Gastrocnemius medialis (tissue), 4 donors: ENCODE results near the gene PAPSS2. TPM values are rescaled to one million over a fixed set of nuclear protein-coding genes. Genes with fewer than 3 reads are reported as not detected.

Experiments used
- ATAC-seq, 2 donors: fragments of 150-250 bp; one replicate each; pipeline ENCODE4 v1.9.1; 2016
- DNase-seq, 2 donors: peaks; one replicate each; pipeline ENCODE4 v3.0.0-alpha.2; 2019
- H3K27ac ChIP-seq, 4 donors: fragments of 200-600 bp; sonication (generic); 1 replicate in 1 of 4; 2 replicates in 3 of 4; pipeline ENCODE4 v1.5.1; 2016 to 2018; ENCODE audit warnings: mild to moderate bottlenecking in 2 of 4, moderate library complexity in 1 of 4
- H3K27me3 ChIP-seq, 3 donors: fragments of 200-600 bp; sonication (generic) in 2 of 3; 1 replicate in 1 of 3; 2 replicates in 2 of 3; pipeline versions ENCODE4 v1.5.1 to v1.6.0; 2016 to 2019; ENCODE audit warnings: mild to moderate bottlenecking in 1 of 3, moderate library complexity in 1 of 3
- H3K36me3 ChIP-seq, 2 donors: fragments of 200-600 bp; sonication (generic) in 1 of 2; one replicate each; pipeline ENCODE4 v1.5.1; 2017 to 2018
- H3K4me1 ChIP-seq, 2 donors: fragments of 200-600 bp; sonication (generic) in 1 of 2; one replicate each; pipeline ENCODE4 v1.5.1; 2016 to 2017; ENCODE audit warnings: mild to moderate bottlenecking in 2 of 2
- H3K4me3 ChIP-seq, 4 donors: fragments of 200-600 bp; sonication (generic) in 3 of 4; 1 replicate in 1 of 4; 2 replicates in 3 of 4; pipeline ENCODE4 v1.5.1; 2016 to 2019; ENCODE audit warnings: mild to moderate bottlenecking in 2 of 4
- H3K9me3 ChIP-seq, 3 donors: fragments of 200-600 bp; sonication (generic) in 2 of 3; 1 replicate in 1 of 3; 2 replicates in 2 of 3; pipeline ENCODE4 v1.5.1; 2016 to 2019
- CTCF ChIP-seq, 5 experiments: fragments of 450-650 bp in 3 of 5; fragments of 200-600 bp in 2 of 5; sonication (generic) in 2 of 5; IDR thresholded peaks in 4 of 5; conservative IDR thresholded peaks in 1 of 5; 1 replicate in 4 of 5; 2 replicates in 1 of 5; pipeline ENCODE4 v1.5.1; 2016 to 2019; ENCODE audit warnings: antibody characterized with exemption in 5 of 5, mild to moderate bottlenecking in 3 of 5, moderate library complexity in 3 of 5
- POLR2A ChIP-seq, 2 donors: fragments of 450-650 bp; IDR thresholded peaks; one replicate each; pipeline ENCODE4 v1.6.1; 2017; ENCODE audit warnings: antibody characterized with exemption in 2 of 2, mild to moderate bottlenecking in 2 of 2, moderate library complexity in 2 of 2
- in situ Hi-C, 4 donors: fragments of 200-750 bp; cut with MboI; loops; one replicate each; pipeline versions ENCODE4 v1.15.0 to v1.8.0; 2017; ENCODE audit warnings: low sequenced_read_pairs in 4 of 4
- intact Hi-C: fragments of 100-400 bp; cut with DNase I; formaldehyde crosslinking; loops from one replicate; pipeline ENCODE4 v1.15.1; 2023; ENCODE audit warnings: low total_unique reads
- total RNA-seq, 4 donors: library from RNA; depleted of rRNA; stranded (reverse); fragments of >200 nt; gene quantifications; one replicate each; pipeline versions ENCODE4 v1.1.0 to v1.2.3, GENCODE V29; 2016

PAPSS2 gene
- total RNA-seq, 4 donors from 2014 or later = 2.7 to 8.7 (median 6.8) TPM

DNA sequence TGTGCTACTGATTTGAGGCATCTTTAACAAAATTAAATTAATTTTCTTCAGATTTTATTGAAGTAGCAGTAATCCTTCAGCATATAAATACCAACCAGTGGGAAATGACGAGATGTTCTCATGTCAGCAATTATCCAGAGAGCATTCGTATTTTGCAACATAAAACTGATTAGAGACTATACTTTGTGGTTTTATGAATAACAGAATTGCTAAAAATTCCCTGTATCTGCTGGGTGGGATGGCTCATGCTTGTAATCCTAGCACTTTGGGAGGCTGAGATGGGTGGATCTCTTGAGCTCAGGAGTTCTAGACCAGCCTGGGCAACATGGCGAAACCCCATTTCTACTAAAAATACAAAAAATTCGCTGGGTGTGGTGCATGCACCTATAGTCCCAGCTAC is 101.5 kb downstream of the PAPSS2 start:
- Histone ChIP-seq H3K4me1 (peaks cover 0 to 8% of the 10 kb centered on the region in 2 donors), H3K27ac (peak overlapping the region in 1 of 4 donors; percentile 18), H3K27me3 (no peaks in the 10 kb centered on the region), H3K36me3 (peaks cover 0 to 19% of the 10 kb centered on the region in 2 donors), H3K9me3 (no peaks in the 10 kb centered on the region), H3K4me3 (no peak overlapping the region)
- intact Hi-C loops (no loop called here), in situ Hi-C loops (loop anchor here in 2 of 4 donors (25.0 kb wide), 1 partner anchor 224 kb away; no protein-coding TSS in a partner anchor)
- DNase-seq (no peak), ATAC-seq (no peak)
- TF ChIP-seq POLR2A (IDR thresholded peaks at IDR 0.05) (no peak), CTCF (IDR thresholded peaks at IDR 0.05 in 4 of 5, conservative IDR thresholded peaks at IDR 0.05 in 1 of 5) (no peak)

GRCh38 chr10:87761892-87762291 is 102.2 kb downstream of the PAPSS2 start:
- in situ Hi-C loops = loop anchor here in 2 of 4 donors (25.0 kb wide), 1 partner anchor 225 kb away; no protein-coding TSS in a partner anchor
- Histone ChIP-seq H3K27ac (peak overlapping the region in 2 of 4 donors; percentile 18 to 19), H3K36me3 (peaks cover 0 to 12% of the 10 kb centered on the region in 2 donors), H3K4me3 (no peak overlapping the region), H3K27me3 (no peaks in the 10 kb centered on the region), H3K9me3 (no peaks in the 10 kb centered on the region), H3K4me1 (peaks cover 0 to 8% of the 10 kb centered on the region in 2 donors)
- ATAC-seq (peak; percentile 72 to 98), DNase-seq (peak in 1 of 2 donors; percentile 43)
- intact Hi-C loops = no loop called here
- no peak for TF ChIP-seq POLR2A (IDR thresholded peaks at IDR 0.05)
- no peak for TF ChIP-seq CTCF (IDR thresholded peaks at IDR 0.05 in 4 of 5, conservative IDR thresholded peaks at IDR 0.05 in 1 of 5)

- in situ Hi-C loops (loop anchor here in 2 of 4 donors (25.0 kb wide), 1 partner anchor 226 kb away; no protein-coding TSS in a partner anchor), intact Hi-C loops (no loop called here)
- H3K9me3 ChIP-seq = no peaks in the 10 kb centered on the region
- ATAC-seq (no peak), DNase-seq (no peak)
- H3K36me3 ChIP-seq = peaks cover 0 to 9% of the 10 kb centered on the region in 2 donors
- no peak for TF ChIP-seq CTCF (IDR thresholded peaks at IDR 0.05 in 4 of 5, conservative IDR thresholded peaks at IDR 0.05 in 1 of 5)
- TF ChIP-seq POLR2A (IDR thresholded peaks at IDR 0.05) = no peak
- no peaks in the 10 kb centered on the region for H3K27me3 ChIP-seq
- H3K4me3 ChIP-seq = no peak overlapping the region
- H3K27ac ChIP-seq = no peak overlapping the region
- H3K4me1 ChIP-seq = peaks cover 0 to 8% of the 10 kb centered on the region in 2 donors
Observed at GRCh38 chr10:87763086-87763861, 103.6 kb downstream of the PAPSS2 start.

DNA sequence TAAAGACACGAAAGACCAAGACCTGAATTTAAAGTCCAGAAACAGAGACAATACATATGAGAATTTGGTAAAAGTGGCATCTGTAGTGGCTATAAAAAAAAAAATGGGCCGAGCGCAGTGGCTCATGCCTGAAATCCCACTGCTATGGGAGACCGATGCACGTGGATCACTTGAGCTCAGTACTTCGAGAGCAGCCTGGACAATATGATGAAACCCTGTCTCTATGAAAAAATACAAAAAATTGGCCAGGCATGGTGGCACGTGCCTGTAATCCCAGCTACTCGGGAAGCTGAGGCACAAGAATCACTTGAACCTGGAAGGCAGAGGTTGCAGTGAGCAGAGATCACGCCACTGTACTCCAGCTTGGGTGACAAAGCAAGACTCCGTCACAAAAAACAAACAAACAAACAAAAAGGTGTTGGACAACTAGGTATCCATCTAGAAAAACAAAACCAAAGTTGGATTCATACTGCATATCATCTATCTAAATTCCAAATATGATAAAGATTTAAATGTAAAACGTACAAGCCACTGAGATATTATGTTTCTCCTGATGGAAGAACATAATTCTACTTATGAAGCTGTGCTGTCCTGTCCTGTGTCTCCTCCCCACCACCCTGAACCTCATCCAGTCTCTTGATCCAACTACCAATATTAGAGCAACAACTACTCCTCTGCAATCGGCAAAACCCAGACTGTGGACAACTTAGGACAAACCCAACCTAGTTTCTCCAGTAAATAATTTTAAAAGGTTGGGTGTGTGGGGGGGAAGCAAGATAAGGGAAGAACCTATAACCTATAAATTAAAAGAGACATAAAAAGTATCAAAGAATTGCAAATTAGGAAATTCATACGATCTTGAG is 104.6 kb downstream of the PAPSS2 start:
- DNase-seq = no peak
- peaks cover 0 to 8% of the 10 kb centered on the region in 2 donors for H3K4me1 ChIP-seq
- no peak overlapping the region for H3K4me3 ChIP-seq
- H3K27ac ChIP-seq = no peak overlapping the region
- ATAC-seq = no peak
- H3K36me3 ChIP-seq = peaks cover 0 to 4% of the 10 kb centered on the region in 2 donors
- TF ChIP-seq CTCF (IDR thresholded peaks at IDR 0.05 in 4 of 5, conservative IDR thresholded peaks at IDR 0.05 in 1 of 5) = no peak
- no peak for TF ChIP-seq POLR2A (IDR thresholded peaks at IDR 0.05)
- no peaks in the 10 kb centered on the region for H3K9me3 ChIP-seq
- intact Hi-C loops = no loop called here
- in situ Hi-C loops = loop anchor here in 2 of 4 donors (25.0 kb wide), 1 partner anchor 227 kb away; no protein-coding TSS in a partner anchor
- no peaks in the 10 kb centered on the region for H3K27me3 ChIP-seq
